Heart left ventricle (tissue), 16 donors: ENCODE results near the gene AJAP1. TPM values are rescaled to one million over a fixed set of nuclear protein-coding genes. Genes with fewer than 3 reads are reported as not detected.
"Not testable (repeated sequence)": the region's sequence is repeated elsewhere in the genome, so short reads cannot be mapped to it uniquely, and the experiment has no call there.

Experiments
- ATAC-seq, 4 donors: fragments of 200-7000 bp; cut with Tn5 transposase; one replicate each; pipeline ENCODE4 v1.9.1; 2020 to 2022; ENCODE audit warnings: moderate library complexity in 4 of 4, mild to moderate bottlenecking in 3 of 4, moderate number of reproducible peaks in 1 of 4
- DNase-seq, 5 donors: peaks; one replicate each; pipeline ENCODE4 v3.0.0-alpha.2; 2020
- H3K27ac ChIP-seq, 12 donors: fragments of 200-600 bp; sonication (generic) in 4 of 12; one replicate each; pipeline versions ENCODE4 v1.5.0 to v1.8.0; 2016 to 2022; ENCODE audit warnings: mild to moderate bottlenecking in 2 of 12
- H3K27me3 ChIP-seq, 9 donors: fragments of 200-600 bp; sonication (generic) in 2 of 9; one replicate each; pipeline versions ENCODE4 v1.5.1 to v1.8.0; 2016 to 2022; ENCODE audit warnings: mild to moderate bottlenecking in 3 of 9
- H3K36me3 ChIP-seq, 9 donors: fragments of 200-600 bp; sonication (generic) in 2 of 9; one replicate each; pipeline versions ENCODE4 v1.5.0 to v1.8.0; 2018 to 2022; ENCODE audit warnings: mild to moderate bottlenecking in 2 of 9
- H3K4me1 ChIP-seq, 12 donors: fragments of 200-600 bp; sonication (generic) in 4 of 12; one replicate each; pipeline versions ENCODE4 v1.5.0 to v1.8.0; 2016 to 2022; ENCODE audit warnings: mild to moderate bottlenecking in 3 of 12
- H3K4me3 ChIP-seq, 12 donors: fragments of 200-600 bp; sonication (generic) in 4 of 12; one replicate each; pipeline versions ENCODE4 v1.5.0 to v1.8.0; 2017 to 2022; ENCODE audit warnings: mild to moderate bottlenecking in 9 of 12, moderate library complexity in 4 of 12
- H3K9me3 ChIP-seq, 12 donors: fragments of 200-600 bp; sonication (generic) in 4 of 12; one replicate each; pipeline versions ENCODE4 v1.5.0 to v1.8.0; 2016 to 2022; ENCODE audit warnings: mild to moderate bottlenecking in 1 of 12
- CTCF ChIP-seq, 12 donors: fragments of 200-600 bp; sonication (generic) in 4 of 12; IDR thresholded peaks; one replicate each; pipeline versions ENCODE4 v1.5.0 to v1.8.0; 2018 to 2022; ENCODE audit warnings: antibody characterized with exemption in 12 of 12, mild to moderate bottlenecking in 5 of 12
- POLR2A ChIP-seq, 2 donors: fragments of 450-650 bp; IDR thresholded peaks; one replicate each; pipeline ENCODE4 v1.6.1; 2017; ENCODE audit warnings: antibody characterized with exemption in 2 of 2, mild to moderate bottlenecking in 2 of 2, moderate library complexity in 2 of 2
- WGBS, 4 donors: extraction: QIAGEN DNeasy Blood & Tissue Kit in 2 of 4; methylation state at CpG; one replicate each; pipeline versions ENCODE4 v1.1.5 to v1.1.7; 2013 to 2018; 5-methylcytosine and 5-hydroxymethylcytosine counted together
- intact Hi-C, 10 donors: fragments of 100-400 bp; cut with DNase I; formaldehyde crosslinking; loops; one replicate each; pipeline versions ENCODE4 v1.11.1 to v1.14.2; 2022
- polyA plus RNA-seq, 2 donors: library from polyadenylated mRNA; stranded (reverse); fragments of 200-250 nt; gene quantifications; one replicate each; pipeline ENCODE4 v1.2.3, GENCODE V29; 2013
- total RNA-seq, 9 donors: library from RNA; depleted of rRNA in 2 of 9; stranded (reverse); fragments of >200 nt in 2 of 9; fragmentation: NEBNext Ultra II Directional in 3 of 9; extraction: Animal tissue kit (Norgen Biotek cat#: 25700) in 3 of 9; gene quantifications; one replicate each; pipeline versions ENCODE4 v1.1.0 to v1.2.4, GENCODE V29; 2016 to 2023
- donor health status: ischemic (EF 13 %, LVEDD 7.1; RV severe dilation, severe dysfunction).
- donor health status: healthy with polysubstance abuse.
- donor health status: DM: no; HTN: yes; CAD: no.
- donor health status: DM: no; HTN: no; CAD: no.
- donor health status: ischemic (EF 25% LVEDD 6.9; RV normal size, moderate dysfunction).
- donor health status: ischemic (EF 25% LVEDD 5.7; RV mildly dilated, moderate dysfunction).
- donor health status: healthy.
- donor health status: DM: yes; HTN: yes; CAD: no.
- donor health status: ischemic (EF 35%, LVEDD 5.7; RV mildly dilated, moderate dysfunction).
- donor health status: nonischemic (EF 11% LVEDD 7.7; RV severe dilation, severe dysfunction).
- donor health status: DM: yes; HTN: yes; CAD: no.
- donor health status: PGD.
- donor health status: ischemic (EF 29% LVEDD 5.4; RV normal size, mild dysfunction).
- donor health status: nonischemic (EF 23%, LVEDD 6.1; RV moderate dilation, normal function).

The AJAP1 gene
- total and polyA plus RNA-seq, 11 donors, result 0.01 to 0.67 (median 0.07) TPM; not detected in 2

- WGBS, 4 donors, result 76 to 88% (median 85%) methylated on average over 7 to 9 of the region's 9 CpGs
Observed at GRCh38 chr1:4615501-4615900, 38.9 kb upstream of the AJAP1 start.

DNA sequence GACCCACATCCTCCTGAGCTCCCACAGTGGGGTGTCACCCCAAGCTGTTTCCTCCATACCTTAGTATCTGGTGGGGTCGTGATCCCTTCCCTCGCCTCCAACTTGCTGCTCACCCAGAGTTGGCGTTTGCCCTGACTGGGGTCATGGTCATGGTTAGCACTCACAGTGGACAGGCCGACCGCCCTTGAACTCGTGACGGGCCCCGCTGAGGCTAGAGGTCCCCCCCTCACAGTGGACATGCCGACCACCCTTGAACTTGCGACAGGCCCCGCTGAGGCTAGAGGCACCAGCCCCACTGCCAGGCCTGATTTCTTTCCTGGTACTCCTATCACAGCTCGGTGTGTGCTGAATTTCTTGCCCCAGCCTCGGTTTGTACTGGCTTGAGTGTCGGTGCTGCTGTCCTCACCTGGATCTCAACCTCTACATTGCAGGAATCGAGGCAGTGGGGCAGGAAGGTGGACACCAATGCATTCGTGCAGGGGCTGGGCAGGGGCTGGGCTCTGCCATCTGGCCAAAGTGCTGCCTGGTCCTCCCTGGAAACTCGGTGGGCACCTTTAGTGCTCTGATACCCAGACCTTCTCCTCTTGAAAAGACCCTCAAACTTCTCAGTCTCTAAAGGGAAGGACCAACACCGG is 37.5 kb upstream of the AJAP1 start:
- no peak for DNase-seq
- WGBS, 4 donors, result 87 to 93% (median 89%) methylated on average over 13 to 18 of the region's 18 CpGs
- no peaks in the 10 kb centered on the region for H3K27me3 ChIP-seq
- intact Hi-C loops, result no loop called here
- H3K4me3 ChIP-seq, result no peak overlapping the region
- no peaks in the 10 kb centered on the region for H3K4me1 ChIP-seq
- no peak overlapping the region for H3K27ac ChIP-seq
- H3K9me3 ChIP-seq, result no peaks in the 10 kb centered on the region
- ATAC-seq, result no peak
- H3K36me3 ChIP-seq, result no peaks in the 10 kb centered on the region
- no peak for TF ChIP-seq POLR2A (IDR thresholded peaks at IDR 0.05)
- no peak for TF ChIP-seq CTCF (IDR thresholded peaks at IDR 0.05)

More at GRCh38 chr1:4615501-4615900, 38.9 kb upstream of the AJAP1 start:
- no peak for TF ChIP-seq POLR2A (IDR thresholded peaks at IDR 0.05)
- no peak for TF ChIP-seq CTCF (IDR thresholded peaks at IDR 0.05)
- Histone ChIP-seq H3K4me3 (no peak overlapping the region), H3K9me3 (peaks cover 0 to 4% (median under 1%) of the 10 kb centered on the region in 12 donors), H3K27ac (no peak overlapping the region), H3K27me3 (no peaks in the 10 kb centered on the region), H3K36me3 (no peaks in the 10 kb centered on the region), H3K4me1 (no peaks in the 10 kb centered on the region)
- intact Hi-C loops, result no loop called here
- ATAC-seq (no peak), DNase-seq (no peak)

DNA sequence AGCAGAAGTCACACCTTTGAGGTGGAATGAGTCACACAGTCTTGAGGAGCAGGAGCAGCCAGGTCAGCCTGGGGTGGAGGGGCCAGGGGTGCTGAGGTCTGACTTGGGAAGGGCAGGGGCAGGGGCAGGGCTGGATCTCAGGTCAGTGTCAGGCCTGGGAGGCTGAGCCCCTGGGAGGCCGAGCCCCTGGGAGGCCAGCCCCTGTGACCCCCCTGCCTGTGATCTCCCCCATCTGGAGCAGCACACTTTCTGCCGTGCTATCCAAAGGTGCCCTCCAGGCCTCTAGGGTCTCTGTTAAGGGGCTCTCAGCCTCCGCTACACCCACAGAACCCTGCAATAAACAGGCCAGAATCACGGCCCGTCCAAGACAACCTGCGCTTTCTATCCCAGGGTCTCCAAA is 36.9 kb upstream of the AJAP1 start:
- no peak for TF ChIP-seq CTCF (IDR thresholded peaks at IDR 0.05)
- intact Hi-C loops, result no loop called here
- Histone ChIP-seq H3K4me3 (no peak overlapping the region), H3K36me3 (no peaks in the 10 kb centered on the region), H3K4me1 (no peaks in the 10 kb centered on the region), H3K27me3 (peaks cover 0 to 2% (median 0%) of the 10 kb centered on the region in 9 donors), H3K9me3 (no peaks in the 10 kb centered on the region), H3K27ac (no peak overlapping the region)
- ATAC-seq (peak in 1 of 4 donors; percentile 12), DNase-seq (no peak)
- 90 to 98% (median 92%) methylated on average over 4 to 6 of the region's 6 CpGs for WGBS, 4 donors

DNA sequence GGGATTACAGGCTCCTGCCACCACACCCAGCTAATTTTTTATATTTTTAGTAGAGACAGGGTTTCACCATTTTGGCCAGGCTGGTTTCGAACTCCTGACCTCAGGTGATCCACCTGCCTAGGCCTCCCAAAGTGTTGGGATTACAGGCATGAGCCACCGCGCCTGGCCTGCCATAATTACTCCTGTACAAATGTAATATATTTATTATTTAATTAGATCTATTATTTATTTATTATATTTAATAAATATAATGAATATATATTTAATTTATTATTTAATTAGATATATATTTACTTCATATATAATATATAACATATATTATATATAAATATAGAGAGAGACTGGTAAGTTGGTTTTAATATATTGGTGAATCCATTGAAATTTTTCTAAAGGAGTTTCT is 35.6 kb upstream of the AJAP1 start:
- ATAC-seq, H3K9me3 ChIP-seq, H3K27ac ChIP-seq, H3K4me1 ChIP-seq, H3K4me3 ChIP-seq, intact Hi-C loops, H3K27me3 ChIP-seq, DNase-seq, H3K36me3 ChIP-seq: not testable (repeated sequence)
- 80 to 96% (median 94%) methylated on average over 3 of the region's 3 CpGs for WGBS, 4 donors

DNA sequence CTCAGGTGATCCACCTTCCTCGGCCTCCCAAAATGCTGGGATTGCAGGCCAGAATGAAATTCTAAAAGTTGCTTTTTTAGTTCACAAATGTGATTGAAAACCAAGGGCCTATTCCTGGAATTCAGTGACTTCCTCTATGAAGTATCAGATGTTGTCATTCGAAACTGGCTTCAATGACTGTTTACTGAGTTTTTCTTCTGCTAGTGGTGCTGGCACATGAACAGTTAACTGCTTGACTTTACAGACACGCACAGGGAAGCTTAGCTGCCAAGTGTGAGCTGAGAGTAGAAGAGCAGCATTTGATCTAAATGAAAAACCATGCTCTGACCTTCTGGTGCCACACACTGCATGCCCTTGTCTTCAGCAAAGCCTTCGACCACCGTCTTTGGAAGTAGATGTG is 32.8 kb upstream of the AJAP1 start:
- H3K4me3 ChIP-seq, result no peak overlapping the region
- TF ChIP-seq POLR2A (IDR thresholded peaks at IDR 0.05) (no peak), CTCF (IDR thresholded peaks at IDR 0.05) (no peak)
- peaks cover 0 to 3% (median 0%) of the 10 kb centered on the region in 9 donors for H3K27me3 ChIP-seq
- H3K4me1 ChIP-seq, result peaks cover 0 to under 1% (median 0%) of the 10 kb centered on the region in 12 donors
- no peak for DNase-seq
- no peak for ATAC-seq
- no peaks in the 10 kb centered on the region for H3K36me3 ChIP-seq
- WGBS, 4 donors, result 61 to 67% (median 65%) methylated on average over 5 of the region's 5 CpGs
- H3K27ac ChIP-seq, result no peak overlapping the region
- H3K9me3 ChIP-seq, result no peaks in the 10 kb centered on the region
- intact Hi-C loops, result loop anchor here in 1 of 10 donors (10.0 kb wide), 1 partner anchor 127 kb away; no protein-coding TSS in a partner anchor
